ENCODE measurements around the gene ZDHHC9.

The ZDHHC9 gene

DNA sequence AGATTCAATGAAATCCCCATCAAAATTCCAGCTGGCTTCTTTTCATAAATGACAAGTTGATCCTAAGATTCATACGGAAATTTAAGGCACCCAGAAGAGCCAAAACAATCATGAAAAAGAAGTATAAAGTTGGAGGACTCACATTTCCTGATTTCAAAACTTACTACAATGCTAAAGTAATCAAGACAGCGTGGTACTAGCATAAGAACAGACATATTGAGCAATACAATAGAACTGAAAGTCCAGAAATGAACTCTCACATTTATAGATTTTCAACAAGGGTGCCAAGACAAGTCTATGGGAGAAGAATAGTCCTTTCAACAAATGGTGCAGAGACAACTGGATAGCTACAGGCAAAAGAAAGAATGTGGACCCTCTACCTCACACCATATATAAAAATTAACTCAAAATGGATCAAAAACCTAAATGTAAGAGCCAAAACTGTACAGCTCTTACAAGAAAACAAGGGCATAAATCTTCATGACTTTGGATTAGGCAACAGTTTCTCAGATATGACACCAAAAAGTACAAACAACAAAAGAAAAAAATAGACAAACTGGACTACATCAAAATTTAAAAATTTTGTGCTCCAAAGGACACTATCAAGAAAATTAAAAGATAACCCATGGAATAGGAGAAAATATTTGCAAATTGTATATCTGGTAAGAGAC lies 35.4 kb downstream of the ZDHHC9 start:
- TF ChIP-seq, protein P1, sequence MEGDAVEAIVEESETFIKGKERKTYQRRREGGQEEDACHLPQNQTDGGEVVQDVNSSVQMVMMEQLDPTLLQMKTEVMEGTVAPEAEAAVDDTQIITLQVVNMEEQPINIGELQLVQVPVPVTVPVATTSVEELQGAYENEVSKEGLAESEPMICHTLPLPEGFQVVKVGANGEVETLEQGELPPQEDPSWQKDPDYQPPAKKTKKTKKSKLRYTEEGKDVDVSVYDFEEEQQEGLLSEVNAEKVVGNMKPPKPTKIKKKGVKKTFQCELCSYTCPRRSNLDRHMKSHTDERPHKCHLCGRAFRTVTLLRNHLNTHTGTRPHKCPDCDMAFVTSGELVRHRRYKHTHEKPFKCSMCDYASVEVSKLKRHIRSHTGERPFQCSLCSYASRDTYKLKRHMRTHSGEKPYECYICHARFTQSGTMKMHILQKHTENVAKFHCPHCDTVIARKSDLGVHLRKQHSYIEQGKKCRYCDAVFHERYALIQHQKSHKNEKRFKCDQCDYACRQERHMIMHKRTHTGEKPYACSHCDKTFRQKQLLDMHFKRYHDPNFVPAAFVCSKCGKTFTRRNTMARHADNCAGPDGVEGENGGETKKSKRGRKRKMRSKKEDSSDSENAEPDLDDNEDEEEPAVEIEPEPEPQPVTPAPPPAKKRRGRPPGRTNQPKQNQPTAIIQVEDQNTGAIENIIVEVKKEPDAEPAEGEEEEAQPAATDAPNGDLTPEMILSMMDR (IDR thresholded peaks at IDR 0.05; ENCODE audit: unreplicated experiment in 3 of 3) = no peak
- Mint-ChIP-seq H3K27me3 (ENCODE audit: low read depth) (no peaks in the 10 kb centered on the region), H3K4me1 (peaks cover 19% of the 10 kb centered on the region), H3K27ac (no peak overlapping the region), H3K36me3 (ENCODE audit: low read depth) (peaks cover 53% of the 10 kb centered on the region), H3K9me3 (peaks cover 18% of the 10 kb centered on the region), H3K4me3 (no peak overlapping the region)

DNA sequence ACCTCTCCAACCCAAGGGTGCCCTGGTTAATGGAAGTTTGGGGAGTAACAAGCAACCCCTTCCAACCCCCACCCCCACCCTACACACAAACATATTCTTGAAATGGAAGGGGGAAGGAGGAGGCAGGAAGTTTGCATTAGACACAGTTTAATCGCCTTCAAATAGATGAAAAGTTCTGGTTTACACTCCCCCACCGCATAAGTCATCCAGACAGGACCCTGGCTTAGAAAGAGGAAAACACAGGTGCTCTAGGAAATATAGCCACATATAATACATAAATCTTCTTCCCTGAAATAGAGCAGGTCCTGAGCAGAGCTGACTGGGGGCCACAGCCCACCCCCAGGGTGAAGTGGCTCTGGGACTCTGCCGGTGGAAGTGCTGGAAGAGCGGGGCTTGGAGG lies 38.9 kb downstream of the ZDHHC9 start:
- peak overlapping the region in 1 of 3 experiments; percentile 19 for H3K27ac Mint-ChIP-seq
- TF ChIP-seq, protein P1 (IDR thresholded peaks at IDR 0.05; ENCODE audit: unreplicated experiment in 3 of 3) = no peak
- peaks cover 19% of the 10 kb centered on the region for H3K9me3 Mint-ChIP-seq
- H3K36me3 Mint-ChIP-seq (ENCODE audit: low read depth) = peaks cover 35% of the 10 kb centered on the region
- H3K27me3 Mint-ChIP-seq (ENCODE audit: low read depth) = no peaks in the 10 kb centered on the region
- peaks cover 34% of the 10 kb centered on the region for H3K4me1 Mint-ChIP-seq
- H3K4me3 Mint-ChIP-seq = no peak overlapping the region

DNA sequence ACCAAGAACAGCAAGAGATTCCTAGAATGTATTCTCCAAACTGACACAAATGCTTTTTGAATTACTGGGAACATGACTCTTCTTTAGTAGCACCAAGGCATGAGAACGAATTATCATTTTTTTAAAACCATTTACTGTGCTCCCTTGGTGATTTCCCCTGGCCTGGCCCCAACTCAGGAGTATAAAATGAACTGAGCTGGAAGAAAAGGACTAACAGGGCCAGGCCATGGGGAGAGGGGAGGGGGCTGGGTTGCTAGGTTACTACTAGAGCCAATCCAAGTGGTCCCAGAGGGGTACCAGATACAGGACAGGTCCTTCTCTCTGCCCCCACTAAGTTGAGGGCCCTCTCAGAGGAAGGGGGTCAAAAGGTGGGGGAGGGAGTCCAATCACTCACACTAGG lies 40.8 kb downstream of the ZDHHC9 start:
- peaks cover 3% of the 10 kb centered on the region for H3K9me3 Mint-ChIP-seq
- TF ChIP-seq, protein P1 (IDR thresholded peaks at IDR 0.05; ENCODE audit: unreplicated experiment in 3 of 3) = no peak
- peaks cover 34% of the 10 kb centered on the region for H3K4me1 Mint-ChIP-seq
- H3K36me3 Mint-ChIP-seq (ENCODE audit: low read depth) = peaks cover 20% of the 10 kb centered on the region
- peak overlapping the region; percentile 54 to 63 (median 59) for H3K27ac Mint-ChIP-seq
- H3K4me3 Mint-ChIP-seq = no peak overlapping the region
- H3K27me3 Mint-ChIP-seq (ENCODE audit: low read depth) = no peaks in the 10 kb centered on the region

DNA sequence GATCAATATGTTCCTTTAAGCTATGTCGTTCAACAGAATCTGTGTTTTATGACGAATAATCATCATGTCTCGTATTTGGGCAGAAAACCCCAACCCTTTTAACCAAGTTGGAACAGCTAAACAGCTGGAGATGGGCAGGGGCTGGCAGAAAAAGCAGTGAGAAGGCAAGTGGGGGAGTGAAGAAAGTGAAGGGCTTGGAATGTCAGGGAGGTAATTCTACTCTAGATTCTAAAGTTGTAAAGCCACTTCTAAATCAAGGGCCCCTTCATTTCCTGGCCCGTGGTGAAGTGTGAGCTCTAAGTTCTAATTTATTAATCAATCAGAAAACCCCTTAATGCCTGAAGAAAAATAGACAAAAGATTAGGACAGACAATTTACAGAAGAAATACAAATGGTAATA lies 43.5 kb downstream of the ZDHHC9 start:
- Mint-ChIP-seq H3K9me3 (peaks cover 3% of the 10 kb centered on the region), H3K36me3 (ENCODE audit: low read depth) (peaks cover 15% of the 10 kb centered on the region), H3K27me3 (ENCODE audit: low read depth) (no peaks in the 10 kb centered on the region), H3K4me3 (peak overlapping the region in 1 of 3 experiments; percentile 8), H3K27ac (peak overlapping the region; percentile 9 to 93 (median 17)), H3K4me1 (peaks cover 34% of the 10 kb centered on the region)
- TF ChIP-seq, protein P1 (IDR thresholded peaks at IDR 0.05; ENCODE audit: unreplicated experiment in 3 of 3) = no peak

DNA sequence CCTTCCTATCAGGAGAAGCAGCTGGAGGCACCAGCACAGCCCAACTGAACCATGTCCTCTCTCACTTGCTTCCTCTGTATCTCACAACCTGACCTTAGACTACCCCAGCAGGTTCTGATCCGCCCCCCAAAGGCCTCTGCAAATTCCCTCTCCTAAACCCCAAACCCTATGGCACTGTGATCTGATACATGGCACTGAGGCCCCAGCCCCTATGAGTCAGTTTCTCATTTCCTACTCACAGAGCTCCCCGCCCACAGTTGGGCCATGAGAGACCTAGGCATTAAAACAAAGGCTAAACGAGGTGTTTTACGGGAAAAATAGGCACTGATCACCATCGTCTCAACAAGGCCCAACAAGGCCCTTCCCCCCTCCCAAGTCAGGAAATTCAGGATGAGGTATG lies 44.8 kb downstream of the ZDHHC9 start:
- Mint-ChIP-seq H3K4me3 (no peak overlapping the region), H3K27ac (no peak overlapping the region), H3K27me3 (ENCODE audit: low read depth) (peaks cover 3% of the 10 kb centered on the region), H3K9me3 (peaks cover 3% of the 10 kb centered on the region), H3K4me1 (peaks cover 21% of the 10 kb centered on the region), H3K36me3 (ENCODE audit: low read depth) (peaks cover 8% of the 10 kb centered on the region)
- TF ChIP-seq, protein P1 (IDR thresholded peaks at IDR 0.05; ENCODE audit: unreplicated experiment in 3 of 3) = no peak

DNA sequence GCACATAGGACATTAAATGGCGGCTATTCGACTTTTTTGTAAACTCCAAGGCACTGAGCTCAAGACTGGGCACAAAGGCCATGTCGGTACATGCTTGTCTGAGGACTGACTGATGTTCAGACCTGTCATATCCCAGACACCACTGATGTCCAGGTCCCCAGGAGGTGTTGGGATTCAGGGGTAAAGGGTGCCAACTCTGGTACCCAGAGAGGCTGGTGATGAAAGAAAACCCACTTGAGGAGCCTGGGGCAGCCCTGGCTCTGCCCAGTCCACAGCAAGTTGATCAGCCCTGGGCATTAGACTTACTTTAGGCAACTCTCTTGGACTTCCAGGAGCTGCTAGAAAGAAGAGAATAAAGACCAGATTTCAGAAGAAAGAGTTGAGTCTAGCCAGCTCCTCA lies 45.2 kb downstream of the ZDHHC9 start:
- Mint-ChIP-seq H3K27ac (no peak overlapping the region), H3K4me3 (no peak overlapping the region), H3K9me3 (peaks cover 3% of the 10 kb centered on the region), H3K36me3 (ENCODE audit: low read depth) (peaks cover 4% of the 10 kb centered on the region), H3K27me3 (ENCODE audit: low read depth) (peaks cover 3% of the 10 kb centered on the region), H3K4me1 (peaks cover 17% of the 10 kb centered on the region)
- TF ChIP-seq, protein P1 (IDR thresholded peaks at IDR 0.05; ENCODE audit: unreplicated experiment in 3 of 3) = no peak
